ENCODE results near the gene GPR149.

GPR149 gene

DNA sequence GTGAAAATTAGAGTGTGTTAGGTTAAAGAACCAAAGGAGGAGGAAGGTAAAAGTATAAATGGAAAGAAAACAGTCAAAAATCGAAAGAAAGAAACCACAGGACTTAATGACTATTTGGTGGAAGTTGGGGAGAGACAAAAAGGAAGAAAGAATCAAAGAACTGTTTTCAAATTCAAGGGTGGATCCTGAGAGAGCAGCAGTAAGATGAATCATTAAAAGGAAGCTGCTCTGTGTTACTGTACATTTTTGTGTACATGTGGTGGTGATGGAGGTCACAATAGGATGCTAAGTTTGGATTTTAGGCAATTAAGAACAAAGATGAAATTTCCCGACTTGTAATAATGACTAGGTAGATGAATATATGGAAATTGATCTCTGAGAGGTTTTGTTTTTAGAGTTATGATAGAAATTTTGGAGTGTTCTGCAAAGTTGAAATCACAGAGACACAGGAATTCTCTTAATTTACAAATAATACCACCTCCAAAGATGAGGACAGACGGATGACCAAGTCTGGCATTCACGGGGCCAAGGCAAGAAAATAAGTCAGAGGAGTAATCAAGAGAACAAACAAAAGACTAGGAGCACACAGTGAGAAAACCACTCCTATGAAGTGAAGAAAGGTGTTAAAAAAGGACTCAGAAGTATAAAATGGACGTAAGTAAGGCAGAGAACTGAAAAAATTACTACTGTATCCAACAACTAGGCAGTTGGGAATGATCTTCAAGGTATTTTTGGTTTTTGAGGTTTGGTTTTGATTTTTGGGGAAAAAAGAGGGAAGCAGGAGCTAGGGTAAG is 112.8 kb downstream of the GPR149 start:
- no peak for DNase-seq (ENCODE audit: low read depth)
- TF ChIP-seq, protein P1, sequence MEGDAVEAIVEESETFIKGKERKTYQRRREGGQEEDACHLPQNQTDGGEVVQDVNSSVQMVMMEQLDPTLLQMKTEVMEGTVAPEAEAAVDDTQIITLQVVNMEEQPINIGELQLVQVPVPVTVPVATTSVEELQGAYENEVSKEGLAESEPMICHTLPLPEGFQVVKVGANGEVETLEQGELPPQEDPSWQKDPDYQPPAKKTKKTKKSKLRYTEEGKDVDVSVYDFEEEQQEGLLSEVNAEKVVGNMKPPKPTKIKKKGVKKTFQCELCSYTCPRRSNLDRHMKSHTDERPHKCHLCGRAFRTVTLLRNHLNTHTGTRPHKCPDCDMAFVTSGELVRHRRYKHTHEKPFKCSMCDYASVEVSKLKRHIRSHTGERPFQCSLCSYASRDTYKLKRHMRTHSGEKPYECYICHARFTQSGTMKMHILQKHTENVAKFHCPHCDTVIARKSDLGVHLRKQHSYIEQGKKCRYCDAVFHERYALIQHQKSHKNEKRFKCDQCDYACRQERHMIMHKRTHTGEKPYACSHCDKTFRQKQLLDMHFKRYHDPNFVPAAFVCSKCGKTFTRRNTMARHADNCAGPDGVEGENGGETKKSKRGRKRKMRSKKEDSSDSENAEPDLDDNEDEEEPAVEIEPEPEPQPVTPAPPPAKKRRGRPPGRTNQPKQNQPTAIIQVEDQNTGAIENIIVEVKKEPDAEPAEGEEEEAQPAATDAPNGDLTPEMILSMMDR (IDR thresholded peaks at IDR 0.05; ENCODE audit: low read depth, low read length), result no peak
- TF ChIP-seq, protein P2, sequence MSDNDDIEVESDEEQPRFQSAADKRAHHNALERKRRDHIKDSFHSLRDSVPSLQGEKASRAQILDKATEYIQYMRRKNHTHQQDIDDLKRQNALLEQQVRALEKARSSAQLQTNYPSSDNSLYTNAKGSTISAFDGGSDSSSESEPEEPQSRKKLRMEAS (IDR thresholded peaks at IDR 0.05; ENCODE audit: low read depth, low read length), result no peak
- TF ChIP-seq POLR2A (IDR thresholded peaks at IDR 0.05; ENCODE audit: extremely low read depth, insufficient read length), result no peak
- no peak for TF ChIP-seq MYC (IDR thresholded peaks at IDR 0.05; ENCODE audit: low read depth, low read length)

GRCh38 chr3:154314152-154314551 is 115.8 kb downstream of the GPR149 start:
- TF ChIP-seq, protein P1 (IDR thresholded peaks at IDR 0.05; ENCODE audit: low read depth, low read length), result no peak
- TF ChIP-seq POLR2A (IDR thresholded peaks at IDR 0.05; ENCODE audit: extremely low read depth, insufficient read length) (no peak), MYC (IDR thresholded peaks at IDR 0.05; ENCODE audit: low read depth, low read length) (no peak)
- TF ChIP-seq, protein P2 (IDR thresholded peaks at IDR 0.05; ENCODE audit: low read depth, low read length), result no peak
- no peak for DNase-seq (ENCODE audit: low read depth)
- H3K4me3 ChIP-seq (ENCODE audit: low read depth, low read length), result no peak overlapping the region

More for the DNA sequence above, 112.8 kb downstream of the GPR149 start:
- H3K4me3 ChIP-seq (ENCODE audit: low read depth, low read length), result no peak overlapping the region

GRCh38 chr3:154310840-154311239 is 119.2 kb downstream of the GPR149 start:
- no peak for DNase-seq (ENCODE audit: low read depth)
- no peak overlapping the region for H3K4me3 ChIP-seq (ENCODE audit: low read depth, low read length)
- TF ChIP-seq POLR2A (IDR thresholded peaks at IDR 0.05; ENCODE audit: extremely low read depth, insufficient read length), result no peak

GRCh38 chr3:154307363-154307762 is 122.6 kb downstream of the GPR149 start:
- TF ChIP-seq POLR2A (IDR thresholded peaks at IDR 0.05; ENCODE audit: extremely low read depth, insufficient read length), result no peak
- DNase-seq (ENCODE audit: low read depth), result no peak
- H3K4me3 ChIP-seq (ENCODE audit: low read depth, low read length), result no peak overlapping the region

DNA sequence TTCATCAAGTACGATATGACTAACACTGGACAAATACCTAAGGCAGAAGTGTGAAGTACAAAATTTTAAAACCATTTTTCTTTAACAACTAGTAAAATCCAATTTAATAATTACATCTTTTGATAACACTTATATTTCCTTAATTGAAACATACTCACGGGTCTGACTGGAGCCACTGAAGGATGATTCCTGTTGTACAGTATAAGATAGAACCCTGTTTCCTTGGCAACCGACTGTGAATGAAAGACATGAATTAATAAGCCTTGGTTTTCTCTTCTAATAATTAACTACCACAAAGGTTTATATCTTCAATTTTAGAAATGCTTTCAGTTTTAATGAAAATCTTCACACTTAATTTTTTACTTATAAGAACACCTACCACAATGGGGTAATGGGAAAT is 125.1 kb downstream of the GPR149 start:
- no peak overlapping the region for H3K4me3 ChIP-seq (ENCODE audit: low read depth, low read length)
- TF ChIP-seq, protein P2 (IDR thresholded peaks at IDR 0.05; ENCODE audit: low read depth, low read length), result no peak
- TF ChIP-seq POLR2A (IDR thresholded peaks at IDR 0.05; ENCODE audit: extremely low read depth, insufficient read length), result no peak
- TF ChIP-seq, protein P1 (IDR thresholded peaks at IDR 0.05; ENCODE audit: low read depth, low read length), result no peak
- no peak for TF ChIP-seq MYC (IDR thresholded peaks at IDR 0.05; ENCODE audit: low read depth, low read length)
- DNase-seq (ENCODE audit: low read depth), result no peak

DNA sequence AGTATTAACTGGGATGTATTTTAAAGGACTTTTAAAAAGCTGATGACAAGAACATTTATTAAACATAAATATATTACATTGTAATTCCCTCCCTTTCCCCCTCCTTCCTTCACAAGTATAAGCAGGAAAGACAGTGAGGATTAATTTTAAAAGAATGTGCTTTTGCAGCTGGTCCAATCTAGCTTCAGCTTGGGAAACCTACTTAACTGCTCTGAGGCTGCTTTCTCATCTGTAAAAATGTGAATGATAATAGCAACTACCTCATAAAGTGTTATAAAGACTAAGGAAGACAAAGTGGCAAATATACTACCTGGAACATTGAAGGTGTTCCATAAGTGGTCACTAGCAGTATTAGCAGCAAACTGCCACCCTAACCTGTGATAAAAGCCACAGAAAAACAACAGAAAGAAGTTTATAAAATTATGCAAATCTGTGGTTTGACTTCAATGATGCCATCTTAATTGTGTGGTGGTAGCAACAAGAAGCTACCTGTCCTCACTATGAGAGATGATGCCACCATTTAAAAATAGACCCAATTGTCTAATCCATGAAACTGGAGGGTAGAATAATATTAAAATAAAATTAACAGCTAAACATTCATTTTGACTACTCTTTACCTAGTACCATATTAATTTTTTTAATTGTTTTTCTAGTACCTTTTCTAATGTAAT is 125.7 kb downstream of the GPR149 start:
- TF ChIP-seq MYC (IDR thresholded peaks at IDR 0.05; ENCODE audit: low read depth, low read length), result no peak
- TF ChIP-seq, protein P1 (IDR thresholded peaks at IDR 0.05; ENCODE audit: low read depth, low read length), result no peak
- TF ChIP-seq, protein P2 (IDR thresholded peaks at IDR 0.05; ENCODE audit: low read depth, low read length), result no peak
- no peak for TF ChIP-seq POLR2A (IDR thresholded peaks at IDR 0.05; ENCODE audit: extremely low read depth, insufficient read length)
- no peak for DNase-seq (ENCODE audit: low read depth)
- no peak overlapping the region for H3K4me3 ChIP-seq (ENCODE audit: low read depth, low read length)
